ENCODE results near the gene FCER1G.

The FCER1G gene

GRCh38 chr1:161189036-161189435 is 26.1 kb upstream of the FCER1G start:
- FAIRE-seq, result no peak

GRCh38 chr1:161190962-161191521 is 24.1 kb upstream of the FCER1G start:
- no peak for FAIRE-seq

- no peak for FAIRE-seq
These were observed 23.1 kb upstream of the FCER1G start for GRCh38 chr1:161191971-161192370.

- FAIRE-seq, result no peak
These were observed 22.3 kb upstream of the FCER1G start for GRCh38 chr1:161192476-161193465.

GRCh38 chr1:161193561-161194235 is 21.4 kb upstream of the FCER1G start:
- no peak for FAIRE-seq

- FAIRE-seq, result no peak
These were observed 19.9 kb upstream of the FCER1G start for GRCh38 chr1:161195171-161195570.

- no peak for FAIRE-seq
These were observed 19.0 kb upstream of the FCER1G start for GRCh38 chr1:161196111-161196510.

GRCh38 chr1:161196521-161197451 is 18.3 kb upstream of the FCER1G start:
- FAIRE-seq, result no peak

GRCh38 chr1:161197560-161198193 is 17.4 kb upstream of the FCER1G start:
- no peak for FAIRE-seq

- no peak for FAIRE-seq
These were observed 16.8 kb upstream of the FCER1G start for GRCh38 chr1:161198194-161198896.

GRCh38 chr1:161198897-161199431 is 16.1 kb upstream of the FCER1G start, which contains the start of gene ADAMTS4:
ADAMTS4 (minus strand) TSS chr1:161199054; CDS start chr1:161198627, 427 bp downstream.
- no peak for FAIRE-seq

- no peak for FAIRE-seq
These were observed 15.5 kb upstream of the FCER1G start for GRCh38 chr1:161199506-161200139.

- FAIRE-seq, result no peak
These were observed 14.6 kb upstream of the FCER1G start for GRCh38 chr1:161200421-161200991.

- no peak for FAIRE-seq
These were observed 13.9 kb upstream of the FCER1G start for GRCh38 chr1:161200992-161201835.

GRCh38 chr1:161201836-161202712 is 13.0 kb upstream of the FCER1G start, which contains the start of gene NDUFS2:
NDUFS2 (plus strand) TSS chr1:161202367; CDS start chr1:161202386, 19 bp downstream.
- peak; percentile 94 for FAIRE-seq

GRCh38 chr1:161206411-161207140 is 8.5 kb upstream of the FCER1G start:
- no peak for FAIRE-seq

- no peak for FAIRE-seq
These were observed 7.9 kb upstream of the FCER1G start for GRCh38 chr1:161207173-161207572.

All from endometrium (tissue), 2 donors.